OCI-LY7 (cell line): Measurements from ENCODE around the gene PFDN4. TPM values are rescaled to one million over a fixed set of nuclear protein-coding genes. Genes with fewer than 3 reads are reported as not detected.
A peak's percentile ranks its signal among the peaks of the same experiment; 100 is the strongest.

Experiments used
- BruUV-seq: library from RNA; stranded (reverse); fragments of 400-500 nt; replicated peaks from 2 replicates; lab custom pipeline; 2021; lab: Mats Ljungman, UMichigan
- CTCF ChIA-PET: fragments of 300-600 bp; sonication (Branson Sonifier 250); formaldehyde crosslinking; loops from one replicate; lab custom pipeline; 2022; ENCODE audit warnings: antibody characterized with exemption; ENCODE audit not compliant: unreplicated experiment; lab: Charles Lee
- POLR2A ChIA-PET: fragments of 300-600 bp; sonication (Branson Sonifier 250); formaldehyde crosslinking; loops from one replicate; lab custom pipeline; 2022; ENCODE audit warnings: antibody characterized with exemption; lab: Charles Lee
- DNase-seq: peaks from one replicate; pipeline ENCODE4 v3.0.0-alpha.2; 2015; ENCODE audit warnings: low spot score
- H2AFZ ChIP-seq: fragments of 200-600 bp; sonication (generic), shearing (Covaris generic); 2 replicates; pipeline ENCODE4 v1.6.1; 2014; ENCODE audit warnings: mild to moderate bottlenecking, antibody characterized with exemption, low read length, moderate library complexity
- H3K27ac ChIP-seq: fragments of 200-600 bp; sonication (generic); 2 replicates; pipeline ENCODE4 v1.5.1; 2014; ENCODE audit warnings: mixed run types, low read depth, mild to moderate bottlenecking, moderate library complexity, low read length, inconsistent platforms; ENCODE audit not compliant: poor library complexity, severe bottlenecking
- H3K36me3 ChIP-seq: fragments of 200-600 bp; sonication (generic); 2 replicates; pipeline ENCODE4 v1.6.1; 2014; ENCODE audit warnings: mild to moderate bottlenecking, antibody characterized with exemption, low read length, moderate library complexity, mixed read lengths; ENCODE audit not compliant: insufficient read depth
- H3K4me1 ChIP-seq: fragments of 200-600 bp; sonication (generic); 2 replicates; pipeline ENCODE4 v1.5.1; 2014; ENCODE audit warnings: mild to moderate bottlenecking, low read length; ENCODE audit not compliant: insufficient read depth, poor library complexity, severe bottlenecking
- H3K4me2 ChIP-seq: fragments of 200-600 bp; sonication (generic); 2 replicates; pipeline ENCODE4 v1.6.1; 2014; ENCODE audit warnings: mild to moderate bottlenecking, low read length
- H3K4me3 ChIP-seq: fragments of 200-600 bp; sonication (generic); 2 replicates; pipeline ENCODE4 v1.5.1; 2014; ENCODE audit warnings: mild to moderate bottlenecking, low read depth, low read length; ENCODE audit not compliant: poor library complexity, severe bottlenecking
- H3K79me2 ChIP-seq: fragments of 200-600 bp; sonication (generic); 2 replicates; pipeline ENCODE4 v1.6.1; 2016; ENCODE audit warnings: low read depth, mild to moderate bottlenecking, low read length, moderate library complexity, mixed read lengths; ENCODE audit not compliant: insufficient read depth
- H3K9me2 ChIP-seq: fragments of 200-600 bp; sonication (generic); 2 replicates; pipeline ENCODE4 v1.6.1; 2016; ENCODE audit warnings: mild to moderate bottlenecking, low read length, mixed read lengths; ENCODE audit not compliant: insufficient read depth
- H3K9me3 ChIP-seq: fragments of 200-600 bp; sonication (generic); 2 replicates; pipeline ENCODE4 v1.6.1; 2014; ENCODE audit warnings: mild to moderate bottlenecking, mixed run types, low read length, mixed read lengths
- H4K20me1 ChIP-seq: fragments of 200-600 bp; sonication (generic); 2 replicates; pipeline ENCODE4 v1.6.1; 2014; ENCODE audit warnings: mild to moderate bottlenecking, antibody characterized with exemption, low read length, moderate library complexity, mixed read lengths; ENCODE audit not compliant: insufficient read depth
- EZH2phosphoT487 ChIP-seq: fragments of 200-600 bp; sonication (generic); IDR thresholded peaks from 2 replicates; pipeline ENCODE4 v1.6.1; 2018; ENCODE audit warnings: low read depth, borderline replicate concordance, mild to moderate bottlenecking, mixed run types, antibody characterized with exemption, low read length, moderate library complexity, mixed read lengths
- intact Hi-C: fragments of 100-400 bp; cut with micrococcal nuclease; formaldehyde crosslinking; loops from one replicate; pipeline ENCODE4 v1.10.0; 2022; ENCODE audit not compliant: unreplicated experiment
- total RNA-seq, 2 experiments: library from RNA; depleted of rRNA in 1 of 2; stranded (reverse); fragments of >200 nt in 1 of 2; shearing (Covaris generic) in 1 of 2; gene quantifications; 2 replicates each; pipeline ENCODE4 v1.2.3, GENCODE V29; 2014 to 2022
- TF ChIP-seq, protein P1 (sequence below): fragments of 200-600 bp; sonication (generic); conservative IDR thresholded peaks from 2 replicates; pipeline ENCODE4 v1.5.1; 2014; ENCODE audit warnings: mild to moderate bottlenecking, antibody characterized with exemption, low read length, moderate library complexity, mixed read lengths

Gene PFDN4
- total RNA-seq, 2 experiments from 2014 or later, result 29.7 to 40.7 TPM

DNA sequence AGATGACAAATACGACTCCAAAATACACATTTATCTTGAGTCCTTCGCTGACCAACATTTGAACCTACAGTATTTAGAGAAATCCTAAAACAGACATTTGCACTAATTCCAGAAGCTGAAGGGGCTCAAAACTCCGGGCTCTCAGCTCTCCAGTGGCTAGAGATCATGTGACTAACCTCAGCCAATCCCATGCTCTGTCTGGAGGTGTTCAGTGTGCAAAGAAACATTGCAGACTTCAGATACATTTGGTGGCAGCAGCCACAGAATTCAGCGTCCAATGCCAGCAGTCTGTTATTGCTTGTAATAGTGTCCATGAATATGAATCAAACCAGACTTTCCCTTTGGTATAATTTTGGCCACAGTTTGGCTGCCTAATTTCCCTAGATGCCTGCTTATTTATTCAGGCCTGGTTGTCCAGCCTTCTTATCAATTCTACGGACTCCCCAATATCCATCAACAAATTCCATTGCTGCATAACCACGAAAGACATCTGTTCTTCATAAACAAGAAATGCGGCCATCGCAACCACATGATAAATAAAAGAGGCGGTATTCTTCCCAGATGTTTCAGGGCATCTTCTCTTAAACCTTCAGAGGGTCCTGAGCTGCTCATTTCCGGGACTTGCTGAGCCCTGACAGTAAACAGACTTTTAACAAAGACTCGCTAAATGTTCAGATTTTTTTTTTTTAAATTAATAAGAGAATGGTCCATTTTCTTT lies 19.6 kb upstream of the PFDN4 start:
- no TSS peak for BruUV-seq
- Histone ChIP-seq H3K9me2 (no peaks in the 10 kb centered on the region), H3K27ac (no peak overlapping the region), H3K4me1 (no peaks in the 10 kb centered on the region), H3K36me3 (no peaks in the 10 kb centered on the region), H4K20me1 (no peaks in the 10 kb centered on the region), H3K9me3 (no peaks in the 10 kb centered on the region), H2AFZ (peak overlapping the region; percentile 26; the same call in 1 of the 2 replicates), H3K4me3 (no peak overlapping the region), H3K79me2 (no peaks in the 10 kb centered on the region), H3K4me2 (no peak overlapping the region)
- TF ChIP-seq, protein P1, sequence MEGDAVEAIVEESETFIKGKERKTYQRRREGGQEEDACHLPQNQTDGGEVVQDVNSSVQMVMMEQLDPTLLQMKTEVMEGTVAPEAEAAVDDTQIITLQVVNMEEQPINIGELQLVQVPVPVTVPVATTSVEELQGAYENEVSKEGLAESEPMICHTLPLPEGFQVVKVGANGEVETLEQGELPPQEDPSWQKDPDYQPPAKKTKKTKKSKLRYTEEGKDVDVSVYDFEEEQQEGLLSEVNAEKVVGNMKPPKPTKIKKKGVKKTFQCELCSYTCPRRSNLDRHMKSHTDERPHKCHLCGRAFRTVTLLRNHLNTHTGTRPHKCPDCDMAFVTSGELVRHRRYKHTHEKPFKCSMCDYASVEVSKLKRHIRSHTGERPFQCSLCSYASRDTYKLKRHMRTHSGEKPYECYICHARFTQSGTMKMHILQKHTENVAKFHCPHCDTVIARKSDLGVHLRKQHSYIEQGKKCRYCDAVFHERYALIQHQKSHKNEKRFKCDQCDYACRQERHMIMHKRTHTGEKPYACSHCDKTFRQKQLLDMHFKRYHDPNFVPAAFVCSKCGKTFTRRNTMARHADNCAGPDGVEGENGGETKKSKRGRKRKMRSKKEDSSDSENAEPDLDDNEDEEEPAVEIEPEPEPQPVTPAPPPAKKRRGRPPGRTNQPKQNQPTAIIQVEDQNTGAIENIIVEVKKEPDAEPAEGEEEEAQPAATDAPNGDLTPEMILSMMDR, result no peak
- TF ChIP-seq EZH2phosphoT487, result no peak
- CTCF ChIA-PET, result no interaction called here
- intact Hi-C loops, result no loop called here
- POLR2A ChIA-PET, result interaction anchor here (0.6 to 1.0 kb wide), 4 partner anchors 9 to 756 kb away, joined by 3 read pairs; no protein-coding TSS in a partner anchor
- DNase-seq, result no peak

DNA sequence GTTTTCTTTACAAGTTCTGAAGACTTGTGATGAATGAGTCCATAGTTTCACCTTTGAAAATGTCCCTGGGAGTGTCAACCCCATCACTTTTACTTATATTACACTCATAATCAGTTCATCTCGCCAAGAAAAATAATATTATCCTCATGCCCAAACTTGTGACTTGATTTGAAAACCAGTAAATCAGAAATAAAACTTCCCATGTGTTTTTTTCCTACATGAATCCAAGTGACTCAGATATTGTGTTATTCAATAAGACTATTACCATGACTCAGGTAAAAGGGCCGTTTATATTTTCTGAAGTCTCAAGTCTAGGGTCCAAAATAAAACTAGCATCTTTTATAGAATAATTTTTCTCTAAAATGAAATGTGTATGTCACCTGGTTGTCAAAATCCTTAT lies 18.3 kb upstream of the PFDN4 start:
- no peak overlapping the region for H3K27ac ChIP-seq
- no peaks in the 10 kb centered on the region for H3K9me2 ChIP-seq
- no peak overlapping the region for H3K4me2 ChIP-seq
- ChIA-PET POLR2A (interaction anchor here (0.7 kb wide), 1 partner anchor 17 kb away, joined by 4 read pairs; no protein-coding TSS in a partner anchor), CTCF (no interaction called here)
- intact Hi-C loops, result loop anchor here (10.0 kb wide), 1 partner anchor 215 kb away; no protein-coding TSS in a partner anchor
- no peak overlapping the region for H3K4me3 ChIP-seq
- BruUV-seq, result no TSS peak
- no peaks in the 10 kb centered on the region for H3K4me1 ChIP-seq
- H4K20me1 ChIP-seq, result no peaks in the 10 kb centered on the region
- no peak for TF ChIP-seq EZH2phosphoT487
- TF ChIP-seq, protein P1, result no peak
- no peaks in the 10 kb centered on the region for H3K36me3 ChIP-seq
- H3K79me2 ChIP-seq, result no peaks in the 10 kb centered on the region
- no peaks in the 10 kb centered on the region for H3K9me3 ChIP-seq
- DNase-seq, result no peak
- no peak overlapping the region for H2AFZ ChIP-seq

DNA sequence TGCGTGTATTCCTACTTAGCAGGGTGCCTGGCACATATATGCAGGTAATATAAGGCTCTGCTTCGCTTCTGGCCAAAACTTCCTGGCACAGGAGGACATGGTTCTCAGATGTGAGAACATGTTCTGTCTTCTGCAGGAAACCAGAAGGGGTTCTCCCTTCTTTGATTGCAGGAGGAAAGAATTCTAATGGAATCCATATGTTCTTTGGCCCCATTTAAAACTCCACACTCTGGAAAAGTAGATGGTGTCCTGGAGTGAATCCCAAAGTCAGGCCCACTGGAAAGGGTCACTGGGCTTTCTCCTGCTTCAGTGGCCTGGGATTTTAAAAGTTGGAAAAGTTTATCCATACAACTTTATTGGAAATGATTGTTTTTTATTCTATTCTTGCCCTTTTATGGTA lies 17.7 kb upstream of the PFDN4 start:
- Histone ChIP-seq H4K20me1 (no peaks in the 10 kb centered on the region), H3K9me2 (no peaks in the 10 kb centered on the region), H2AFZ (no peak overlapping the region), H3K9me3 (no peaks in the 10 kb centered on the region), H3K27ac (no peak overlapping the region), H3K4me3 (no peak overlapping the region), H3K4me1 (no peaks in the 10 kb centered on the region), H3K36me3 (no peaks in the 10 kb centered on the region), H3K4me2 (no peak overlapping the region), H3K79me2 (no peaks in the 10 kb centered on the region)
- ChIA-PET POLR2A (interaction anchor here (0.7 kb wide), 1 partner anchor 17 kb away, joined by 4 read pairs; no protein-coding TSS in a partner anchor), CTCF (no interaction called here)
- no peak for TF ChIP-seq EZH2phosphoT487
- TF ChIP-seq, protein P1, result no peak
- DNase-seq, result no peak
- intact Hi-C loops, result loop anchor here (10.0 kb wide), 1 partner anchor 215 kb away; no protein-coding TSS in a partner anchor
- no TSS peak for BruUV-seq
